GM18526 (cell line): ENCODE measurements around the gene PSMD8.

Experiments used
- POLR2A ChIP-seq: IDR thresholded peaks from 3 replicates; pipeline ENCODE4 v1.6.1; 2011; ENCODE audit not compliant: insufficient read length; ENCODE audit errors: extremely low read depth

PSMD8 gene

DNA sequence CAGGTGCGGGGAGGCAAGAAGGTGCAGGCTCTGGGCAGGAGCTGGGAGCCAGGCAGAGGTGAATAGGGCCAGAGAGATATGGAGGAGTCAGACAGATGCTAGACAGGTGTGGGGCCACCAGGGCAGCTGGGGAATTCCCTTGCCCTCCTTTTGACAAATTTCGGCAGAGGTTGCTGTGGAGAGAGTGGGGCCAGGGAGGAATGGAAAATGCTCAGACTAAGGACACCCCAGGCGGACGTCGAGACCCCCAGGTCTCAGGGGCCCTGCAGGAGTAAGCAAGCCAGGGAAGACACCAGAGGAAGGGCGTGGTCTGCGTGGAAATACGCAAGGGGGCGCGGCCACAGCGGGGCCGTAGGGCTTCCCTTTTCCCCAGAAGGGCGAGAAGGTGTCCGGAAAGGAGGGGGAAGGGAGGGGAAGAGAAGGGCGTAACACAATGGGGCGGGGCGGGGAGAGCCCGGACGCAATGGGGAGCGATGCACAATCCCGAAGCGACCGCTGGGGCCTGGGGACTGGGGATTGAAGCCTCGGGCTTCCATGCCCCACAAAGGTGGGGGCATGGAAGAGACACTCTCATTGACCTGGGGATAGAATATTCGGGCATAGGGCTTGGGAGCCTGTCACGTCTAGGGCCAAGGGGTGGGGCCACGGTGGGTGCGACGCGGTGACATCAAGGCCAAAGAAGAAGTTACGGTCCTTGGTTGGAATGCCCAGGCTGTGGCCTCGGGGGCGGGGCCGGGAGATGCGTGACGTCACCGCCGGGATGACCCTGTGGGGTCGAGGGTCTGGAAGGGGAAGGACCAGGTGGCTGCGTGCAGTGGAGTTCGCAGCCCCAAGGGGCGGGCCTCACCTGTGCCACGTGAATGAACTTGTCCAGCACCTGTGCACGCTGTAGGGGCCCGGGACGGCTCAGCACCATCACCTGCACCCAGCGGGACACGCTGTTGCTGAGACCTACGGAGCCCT lies 43.5 kb downstream of the PSMD8 start:
- no peak for TF ChIP-seq POLR2A

DNA sequence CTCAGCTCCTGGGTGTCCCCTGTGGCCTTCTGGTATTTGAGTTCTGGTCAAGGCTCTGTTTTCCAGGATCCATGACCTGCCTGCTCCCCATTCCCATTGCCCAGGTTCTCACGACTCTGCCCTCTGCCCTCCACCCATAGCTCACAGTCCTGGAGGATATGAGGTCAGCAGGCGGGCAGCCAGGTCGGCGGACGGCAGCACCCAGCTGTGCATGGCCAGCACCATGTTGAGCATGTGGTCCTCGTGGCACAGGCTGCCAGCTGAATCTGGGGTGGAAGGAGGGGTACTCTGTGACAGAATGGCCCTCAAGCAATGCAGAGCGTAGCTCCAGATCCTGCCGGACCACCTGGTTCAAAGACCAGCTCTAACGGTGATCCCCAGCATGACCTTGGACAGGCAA lies 46.6 kb downstream of the PSMD8 start:
- no peak for TF ChIP-seq POLR2A

DNA sequence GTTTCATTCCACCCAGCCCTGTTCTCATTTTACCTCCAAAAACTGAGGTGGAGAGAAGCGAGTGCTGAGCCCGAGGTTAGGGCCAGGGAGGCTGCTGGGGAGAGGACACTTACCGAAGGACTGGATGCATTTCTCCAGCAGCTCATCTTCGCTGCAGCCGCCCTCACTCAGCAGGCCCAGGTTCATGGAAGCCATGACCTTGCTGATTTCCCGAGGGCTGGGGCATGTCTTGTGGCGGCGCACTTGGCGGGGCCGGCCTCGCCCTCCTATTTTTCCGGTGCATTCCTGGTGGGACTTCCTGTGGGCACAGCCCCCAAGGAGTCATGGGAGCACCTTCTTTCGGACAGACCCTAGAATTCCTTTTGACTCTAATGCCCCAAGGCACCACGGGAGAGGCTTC lies 47.5 kb downstream of the PSMD8 start:
- TF ChIP-seq POLR2A = no peak

DNA sequence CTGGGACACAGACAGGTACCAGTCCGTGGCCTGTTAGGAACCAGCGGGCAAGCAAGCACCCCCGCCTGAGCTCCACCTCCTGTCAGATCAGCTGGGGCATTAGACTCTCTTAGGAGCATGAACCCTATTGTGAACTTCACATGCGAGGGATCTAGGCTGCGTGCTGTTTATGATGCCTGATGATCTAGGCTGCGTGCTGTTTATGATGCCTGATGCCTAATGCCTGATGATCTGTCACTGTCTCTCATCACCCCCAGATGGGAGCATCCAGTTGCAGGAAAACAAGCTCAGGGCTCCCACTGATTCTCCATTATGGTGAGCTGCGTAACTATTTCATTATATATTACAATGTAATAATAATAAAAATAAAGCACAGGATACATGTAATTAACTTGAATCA lies 48.1 kb downstream of the PSMD8 start:
- TF ChIP-seq POLR2A = no peak

DNA sequence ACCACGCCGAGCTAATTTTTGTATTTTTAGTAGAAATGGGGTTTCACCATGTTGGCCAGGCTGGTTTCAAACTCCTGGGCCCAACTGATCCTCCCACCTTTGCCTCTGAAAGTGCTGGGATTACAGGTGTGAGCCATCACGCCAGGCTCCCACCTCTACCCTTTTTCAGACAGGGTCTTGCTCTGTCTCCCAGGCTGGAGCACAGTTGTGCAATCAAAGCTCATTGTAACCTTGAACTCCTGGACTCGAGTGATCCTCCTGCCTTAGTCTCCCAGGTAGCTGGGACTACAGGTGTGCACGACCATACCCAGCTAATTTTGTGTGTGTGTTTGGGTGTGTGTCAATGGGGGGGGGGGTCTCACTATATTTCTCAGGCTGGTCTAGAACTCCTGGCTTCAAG lies 49.9 kb downstream of the PSMD8 start:
- TF ChIP-seq POLR2A = no peak

DNA sequence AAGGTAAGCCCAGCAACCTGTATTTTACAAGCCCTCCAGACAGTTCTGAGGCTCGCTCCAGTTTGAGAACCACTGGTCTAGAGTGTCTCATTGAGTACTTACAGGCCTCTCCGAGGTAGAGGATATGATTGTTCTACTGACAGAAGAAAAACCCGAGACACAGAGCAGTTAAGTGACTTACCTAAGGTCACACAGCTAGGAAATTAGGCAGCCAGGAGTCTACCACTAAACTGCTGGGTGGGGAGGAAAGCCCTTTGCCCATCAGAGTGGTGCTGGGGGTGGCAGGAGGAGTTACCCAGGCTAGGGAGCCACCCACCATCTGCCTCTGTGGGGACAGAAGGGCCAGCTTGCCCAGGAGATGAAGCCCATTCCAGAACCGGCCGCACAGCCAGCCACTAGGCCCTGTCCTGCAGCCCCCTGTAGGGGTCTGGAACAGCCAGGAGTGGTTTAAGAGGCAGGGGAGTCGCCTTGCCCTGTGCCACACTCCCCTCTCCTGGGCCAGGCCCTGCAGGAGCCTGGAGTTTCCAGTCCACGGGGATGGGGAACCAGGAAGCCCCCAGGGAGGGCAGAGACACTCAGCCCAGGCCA lies 50.9 kb downstream of the PSMD8 start:
- TF ChIP-seq POLR2A = no peak

DNA sequence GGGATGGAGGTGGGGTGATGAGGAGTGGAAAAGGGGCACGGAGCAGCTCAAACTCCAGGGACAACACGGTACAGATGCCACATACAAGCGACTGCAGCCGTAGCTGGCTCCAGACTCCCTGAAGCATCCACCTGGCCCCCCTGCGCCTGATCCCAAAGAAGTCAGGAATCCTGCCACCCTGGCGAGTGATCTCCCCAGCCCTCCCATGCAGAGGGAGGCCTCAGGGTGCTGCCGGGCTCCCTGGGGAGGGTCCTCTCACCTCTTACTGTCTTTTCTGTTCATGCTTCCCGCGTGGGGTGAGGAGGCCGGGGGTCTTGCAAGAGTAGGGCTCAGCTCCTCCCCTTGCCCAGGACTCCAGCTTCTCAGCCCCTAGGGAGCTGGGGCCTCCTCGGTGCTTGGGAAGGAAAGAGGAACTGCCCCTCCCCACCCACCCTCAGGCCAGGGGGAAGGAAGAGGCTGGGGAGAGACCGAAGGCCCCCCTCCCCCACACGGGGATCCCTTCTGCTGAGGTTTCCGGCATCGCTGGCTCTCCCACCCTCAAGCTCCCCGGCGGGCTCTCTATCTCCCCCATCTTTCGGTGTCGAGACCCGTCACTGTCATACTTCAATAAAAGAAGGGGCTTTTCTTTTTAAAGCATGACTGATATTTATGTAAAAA lies 51.6 kb downstream of the PSMD8 start, which contains the start of gene RASGRP4:
TSS of gene RASGRP4 (minus strand) at position 410 of the 657 bp plus-strand sequence. CDS start at position 282, 128 bp downstream.
- TF ChIP-seq POLR2A = no peak

DNA sequence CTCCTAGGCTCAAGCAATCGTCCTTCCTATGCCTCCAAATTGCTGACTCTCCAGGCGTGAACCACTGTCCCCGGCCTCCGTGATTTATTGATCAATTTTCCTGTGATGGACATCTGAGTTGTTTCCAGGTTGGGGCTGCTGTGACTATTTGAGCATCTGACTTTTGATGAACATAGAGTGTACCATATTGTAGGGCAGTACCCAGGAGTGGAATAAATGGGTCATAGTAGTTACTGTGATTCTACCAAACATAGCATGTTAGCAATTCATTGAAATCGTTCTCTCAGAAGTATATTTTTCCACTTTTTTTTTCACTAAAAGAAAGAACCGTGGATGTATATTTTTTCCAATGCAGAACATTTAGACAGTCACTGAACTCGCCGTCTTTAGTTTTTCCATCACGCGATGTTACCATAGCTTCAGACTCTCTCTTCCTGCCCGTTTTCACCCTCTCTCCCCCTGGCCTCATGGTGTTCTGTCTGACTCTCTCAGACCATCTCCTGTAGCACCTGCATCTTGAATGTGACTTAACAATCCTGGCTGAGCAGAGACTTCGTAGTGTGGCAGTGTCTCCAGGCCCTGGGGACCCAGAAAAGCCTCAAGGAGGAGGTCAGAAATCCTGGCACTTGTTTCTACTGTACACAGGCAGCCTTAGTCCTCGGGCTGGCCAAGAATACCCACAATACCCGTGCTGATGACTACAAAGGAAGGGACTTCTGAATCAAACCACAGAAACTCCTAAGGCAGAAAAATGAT lies 54.9 kb downstream of the PSMD8 start:
- no peak for TF ChIP-seq POLR2A

DNA sequence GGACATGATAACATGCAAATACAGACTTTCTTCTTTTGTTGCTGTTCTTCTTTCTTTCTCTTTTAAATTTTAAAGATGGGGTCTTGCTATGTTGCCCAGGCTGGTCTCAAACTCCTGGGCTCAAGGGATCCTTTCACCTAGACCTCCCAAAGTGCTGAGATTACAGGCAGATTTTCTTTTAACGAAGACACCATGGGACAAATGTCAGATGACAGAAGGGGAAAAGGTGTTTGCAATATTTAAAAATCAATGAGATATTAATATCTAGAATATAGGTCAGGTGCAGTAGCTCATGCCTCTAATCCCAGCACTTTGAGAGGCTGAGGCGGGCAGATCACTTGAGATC lies 55.4 kb downstream of the PSMD8 start:
- TF ChIP-seq POLR2A = no peak

DNA sequence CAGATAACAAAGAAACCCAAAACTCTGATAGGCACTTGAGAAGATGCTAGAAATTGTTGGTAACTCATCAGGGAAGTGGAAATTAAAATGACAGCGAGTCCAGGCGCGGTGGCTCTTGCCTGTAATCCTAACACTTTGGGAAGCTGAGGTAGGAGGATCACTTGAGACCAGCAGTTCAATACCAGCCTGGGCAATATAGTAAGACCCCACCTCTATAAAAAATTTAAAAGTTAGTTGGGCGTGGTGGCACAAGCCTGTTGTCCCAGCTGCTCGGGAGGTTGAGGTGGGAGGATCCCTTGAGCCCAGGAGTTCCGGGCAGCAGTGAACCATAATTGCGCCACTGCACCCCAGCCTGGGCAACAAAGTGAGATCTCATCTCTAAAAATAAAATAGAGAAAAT lies 56.6 kb downstream of the PSMD8 start:
- no peak for TF ChIP-seq POLR2A

DNA sequence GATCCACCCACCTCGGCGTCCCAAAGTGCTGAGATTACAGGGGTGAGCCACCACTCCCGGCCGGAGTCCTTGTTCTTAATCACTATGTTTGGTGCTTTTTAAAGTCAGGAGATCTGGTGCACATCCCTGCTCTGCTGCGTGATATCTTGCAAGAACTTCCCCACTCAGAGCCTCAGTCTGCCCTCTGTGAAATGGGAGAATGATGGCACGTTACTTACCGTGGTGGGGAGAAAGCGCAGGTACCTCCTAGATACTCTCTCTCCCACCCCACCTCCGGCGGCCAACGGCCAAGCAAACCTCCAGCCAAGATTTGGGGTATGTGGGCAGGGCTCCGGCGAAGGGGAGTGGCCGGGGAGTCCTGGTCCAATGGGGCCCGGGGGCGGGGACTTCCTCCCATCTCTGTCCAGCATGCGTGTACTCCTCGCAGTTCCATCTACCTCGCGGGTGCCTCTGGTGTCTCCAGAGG lies 58.9 kb downstream of the PSMD8 start, which contains the start of gene RYR1:
TSS of gene RYR1 (plus strand) at position 424 of the 466 bp plus-strand sequence. CDS start 139 bp downstream, outside the sequence.
- no peak for TF ChIP-seq POLR2A
